ENCODE data around the gene MUC7.

DNA sequence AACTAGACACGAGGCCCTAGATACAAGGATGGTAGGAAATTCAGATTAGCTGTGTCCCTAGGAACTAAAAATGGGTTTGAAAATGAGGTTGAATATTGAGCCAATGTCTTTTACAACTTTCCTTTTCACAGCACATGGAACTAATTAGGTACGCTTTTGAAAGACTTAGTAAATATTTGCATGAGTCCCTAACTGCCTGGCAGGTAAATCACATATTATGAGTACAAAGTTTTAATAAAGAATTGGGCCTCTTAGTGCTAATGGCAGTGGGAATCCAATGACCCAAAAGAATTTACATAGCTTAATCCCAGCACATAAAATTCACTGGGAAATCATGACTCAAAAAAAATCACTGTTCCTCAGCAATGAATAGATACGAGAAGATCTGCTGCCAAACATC, 16.8 kb downstream of the MUC7 start:
- TF ChIP-seq, protein P1, sequence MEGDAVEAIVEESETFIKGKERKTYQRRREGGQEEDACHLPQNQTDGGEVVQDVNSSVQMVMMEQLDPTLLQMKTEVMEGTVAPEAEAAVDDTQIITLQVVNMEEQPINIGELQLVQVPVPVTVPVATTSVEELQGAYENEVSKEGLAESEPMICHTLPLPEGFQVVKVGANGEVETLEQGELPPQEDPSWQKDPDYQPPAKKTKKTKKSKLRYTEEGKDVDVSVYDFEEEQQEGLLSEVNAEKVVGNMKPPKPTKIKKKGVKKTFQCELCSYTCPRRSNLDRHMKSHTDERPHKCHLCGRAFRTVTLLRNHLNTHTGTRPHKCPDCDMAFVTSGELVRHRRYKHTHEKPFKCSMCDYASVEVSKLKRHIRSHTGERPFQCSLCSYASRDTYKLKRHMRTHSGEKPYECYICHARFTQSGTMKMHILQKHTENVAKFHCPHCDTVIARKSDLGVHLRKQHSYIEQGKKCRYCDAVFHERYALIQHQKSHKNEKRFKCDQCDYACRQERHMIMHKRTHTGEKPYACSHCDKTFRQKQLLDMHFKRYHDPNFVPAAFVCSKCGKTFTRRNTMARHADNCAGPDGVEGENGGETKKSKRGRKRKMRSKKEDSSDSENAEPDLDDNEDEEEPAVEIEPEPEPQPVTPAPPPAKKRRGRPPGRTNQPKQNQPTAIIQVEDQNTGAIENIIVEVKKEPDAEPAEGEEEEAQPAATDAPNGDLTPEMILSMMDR (conservative IDR thresholded peaks at IDR 0.05 in 1 of 2, IDR thresholded peaks at IDR 0.05 in 1 of 2; ENCODE audit: low read depth in 1 of 2, low read length in 2 of 2) = no peak
- TF ChIP-seq EZH2 (IDR thresholded peaks at IDR 0.05; ENCODE audit: low read length, missing control alignments) = no peak

Data from fibroblast of lung (primary cell).